Psoas muscle (tissue), 8 donors: ENCODE measurements around the gene ZBTB12. TPM values are rescaled to one million over a fixed set of nuclear protein-coding genes. Genes with fewer than 3 reads are reported as not detected.
A peak's percentile ranks its signal among the peaks of the same experiment; 100 is the strongest.

Experiments used
- ATAC-seq, 4 donors: fragments of 200-7000 bp; cut with Tn5 transposase; one replicate each; pipeline ENCODE4 v1.9.1; 2020; ENCODE audit warnings: moderate library complexity in 3 of 4, mild to moderate bottlenecking in 2 of 4
- DNase-seq, 2 donors: peaks; one replicate each; pipeline ENCODE4 v3.0.0-alpha.2; 2020
- H3K27ac ChIP-seq: fragments of 200-600 bp; one replicate; pipeline ENCODE4 v1.8.0; 2022
- H3K27me3 ChIP-seq, 3 donors: fragments of 200-600 bp in 1 of 3; one replicate each; pipeline versions ENCODE4 v1.6.1 to v1.8.0; 2013 to 2022; ENCODE audit warnings: low read length in 2 of 3, mild to moderate bottlenecking in 2 of 3, moderate library complexity in 1 of 3; ENCODE audit not compliant: insufficient read depth in 3 of 3
- H3K36me3 ChIP-seq, 2 donors: fragments of 200-600 bp in 1 of 2; one replicate each; pipeline versions ENCODE4 v1.6.1 to v1.8.0; 2013 to 2022; ENCODE audit warnings: low read depth in 1 of 2, mild to moderate bottlenecking in 1 of 2, moderate library complexity in 1 of 2; ENCODE audit not compliant: insufficient read depth in 1 of 2
- H3K4me1 ChIP-seq: fragments of 200-600 bp; one replicate; pipeline ENCODE4 v1.8.0; 2022
- H3K4me3 ChIP-seq: fragments of 200-600 bp; one replicate; pipeline ENCODE4 v1.8.0; 2022; ENCODE audit warnings: mild to moderate bottlenecking
- H3K9me3 ChIP-seq: fragments of 200-600 bp; one replicate; pipeline ENCODE4 v1.8.0; 2022
- CTCF ChIP-seq: fragments of 200-600 bp; IDR thresholded peaks from one replicate; pipeline ENCODE4 v1.8.0; 2022; ENCODE audit warnings: antibody characterized with exemption
- WGBS, 3 donors: extraction: QIAGEN DNeasy Blood & Tissue Kit; methylation state at CpG; one replicate each; pipeline versions ENCODE4 v1.1.6 to v1.1.7; 2013; 5-methylcytosine and 5-hydroxymethylcytosine counted together
- intact Hi-C, 2 donors: fragments of 100-400 bp; cut with DNase I; formaldehyde crosslinking; loops; one replicate each; pipeline versions ENCODE4 v1.11.0 to v1.14.2; 2022
- polyA plus RNA-seq, 3 donors: library from polyadenylated mRNA; stranded (reverse); fragments of 200-250 nt; gene quantifications; one replicate each; pipeline ENCODE4 v1.2.3, GENCODE V29; 2013
- total RNA-seq, 4 donors: library from RNA; stranded (reverse); fragmentation: NEBNext Ultra II Directional in 2 of 4; extraction: Animal tissue kit (Norgen Biotek cat#: 25700) in 2 of 4; gene quantifications; one replicate each; pipeline versions ENCODE4 v1.2.1 to v1.2.4, GENCODE V29; 2021 to 2023
- donor health status: healthy with polysubstance abuse.
- donor health status: DM: no; HTN: no; CAD: no; lungs with moderate emphysema.
- donor health status: Bipolar disorder and iron deficiency.
- donor health status: healthy.
- donor health status: DM: yes; HTN: yes; CAD: no.
- donor health status: DM: no; HTN: no; CAD: no.
- donor health status: DM: no; HTN: no; CAD: no.
- donor health status: DM: yes; HTN: yes; CAD: no.

The ZBTB12 gene
- total and polyA plus RNA-seq, 7 donors, result 1.1 to 4.6 (median 2.2) TPM

- intact Hi-C loops, result loop anchor here in 1 of 2 donors (10.0 kb wide), 1 partner anchor 354 kb away; the partner anchor contains the start of genes ATP6V1G2, DDX39B and NFKBIL1
- Histone ChIP-seq H3K36me3 (peaks cover 0 to 19% of the 10 kb centered on the region in 2 donors), H3K4me1 (peaks cover 19% of the 10 kb centered on the region), H3K9me3 (no peaks in the 10 kb centered on the region), H3K27me3 (no peaks in the 10 kb centered on the region), H3K27ac (no peak overlapping the region), H3K4me3 (peak overlapping the region; percentile 77)
- no peak for ATAC-seq
- WGBS, 3 donors, result 74 to 79% (median 75%) methylated on average over 5 of the region's 5 CpGs
- TF ChIP-seq CTCF, result no peak
- DNase-seq, result no peak
Observed at GRCh38 chr6:31899215-31899614, 2.7 kb downstream of the ZBTB12 start.

GRCh38 chr6:31898383-31899011, 3.4 kb downstream of the ZBTB12 start:
- 14 to 18% (median 15%) methylated on average over 8 of the region's 8 CpGs for WGBS, 3 donors
- intact Hi-C loops, result loop anchor here in 1 of 2 donors (10.0 kb wide), 1 partner anchor 354 kb away; the partner anchor contains the start of genes ATP6V1G2, DDX39B and NFKBIL1
- Histone ChIP-seq H3K4me1 (peaks cover 19% of the 10 kb centered on the region), H3K27me3 (no peaks in the 10 kb centered on the region), H3K27ac (peak overlapping the region; percentile 85), H3K36me3 (peaks cover 0 to 26% of the 10 kb centered on the region in 2 donors), H3K4me3 (peak overlapping the region; percentile 77), H3K9me3 (no peaks in the 10 kb centered on the region)
- DNase-seq, result no peak
- peak in 3 of 4 donors; percentile 34 to 69 (median 47) for ATAC-seq
- TF ChIP-seq CTCF, result no peak

- TF ChIP-seq CTCF, result peak; percentile 6
- Histone ChIP-seq H3K27me3 (no peaks in the 10 kb centered on the region), H3K36me3 (peaks cover 0 to 33% of the 10 kb centered on the region in 2 donors), H3K9me3 (no peaks in the 10 kb centered on the region), H3K4me1 (peaks cover 16% of the 10 kb centered on the region), H3K27ac (peak within 1 kb of the TSS; percentile 85), H3K4me3 (peak within 1 kb of the TSS; percentile 77)
- DNase-seq (peak; percentile 85 to 93), ATAC-seq (peak; percentile 72 to 84 (median 73))
- intact Hi-C loops, result loop anchor here in 1 of 2 donors (2.0 to 10.0 kb wide), 2 partner anchors 63 to 353 kb away; partner anchors contain the start of genes ATP6V1G2, DDX39B and NFKBIL1
- 0 to 1% (median 0%) methylated on average over 41 to 49 of the region's 49 CpGs for WGBS, 3 donors
Observed at GRCh38 chr6:31897612-31898382, 4.1 kb downstream of the ZBTB12 start, which contains the start of gene EHMT2. EHMT2 (minus strand) TSS chr6:31897698; CDS start chr6:31897677, 21 bp downstream.

- Histone ChIP-seq H3K4me1 (peaks cover 15% of the 10 kb centered on the region), H3K27ac (peak overlapping the region; percentile 85), H3K4me3 (peak overlapping the region; percentile 77), H3K27me3 (no peaks in the 10 kb centered on the region), H3K9me3 (no peaks in the 10 kb centered on the region), H3K36me3 (peaks cover 0 to 41% of the 10 kb centered on the region in 2 donors)
- WGBS, 3 donors, result 1 to 10% (median 6%) methylated on average over 7 to 62 of the region's 62 CpGs
- no peak for ATAC-seq
- intact Hi-C loops, result loop anchor here in 1 of 2 donors (2.0 to 10.0 kb wide), 2 partner anchors 62 to 352 kb away; partner anchors contain the start of genes ATP6V1G2, DDX39B and NFKBIL1
- no peak for DNase-seq
- TF ChIP-seq CTCF, result no peak
Observed at GRCh38 chr6:31896856-31897611, 4.9 kb downstream of the ZBTB12 start.
